Measurements from ENCODE around the gene HIRIP3.

GRCh38 chr16:30006095-30006473 lies 10.7 kb upstream of the HIRIP3 start:
- no peak for TF ChIP-seq JUN (IDR thresholded peaks at IDR 0.05)
- TF ChIP-seq MAZ (IDR thresholded peaks at IDR 0.05; ENCODE audit: borderline replicate concordance, low read depth, low read length) = no peak
- no peak for TF ChIP-seq POLR2A (IDR thresholded peaks at IDR 0.05; ENCODE audit: low read length)
- no peak for TF ChIP-seq PBX3 (IDR thresholded peaks at IDR 0.05)
- no peak for TF ChIP-seq HDAC2 (IDR thresholded peaks at IDR 0.05)
- TF ChIP-seq CTCF (IDR thresholded peaks at IDR 0.05) = no peak
- TF ChIP-seq MAFK (IDR thresholded peaks at IDR 0.05; ENCODE audit: partially characterized antibody) = no peak
- TF ChIP-seq HOXB13 (CRISPR knock-in tag; IDR thresholded peaks at IDR 0.05; ENCODE audit: low read depth) = no peak
- TF ChIP-seq REST (IDR thresholded peaks at IDR 0.05) = no peak
- TF ChIP-seq ZSCAN20 (CRISPR knock-in tag; IDR thresholded peaks at IDR 0.05) = no peak
- no peak for TF ChIP-seq MAX (IDR thresholded peaks at IDR 0.05)
- TF ChIP-seq BHLHE40 (IDR thresholded peaks at IDR 0.05; ENCODE audit: low read depth, low read length) = no peak
- no peak for TF ChIP-seq PHF8 (IDR thresholded peaks at IDR 0.05; ENCODE audit: borderline replicate concordance, low read depth)
